GM19372 (cell line): Measurements from ENCODE around the gene CCDC74A.
"Not testable (repeated sequence)": the region's sequence is repeated elsewhere in the genome, so short reads cannot be mapped to it uniquely, and the experiment has no call there.

ENCODE experiments used
- ATAC-seq: cut with Tn5 transposase; IDR thresholded peaks from one replicate; pipeline ENCODE4 v1.9.1; 2021; ENCODE audit warnings: mild to moderate bottlenecking, low read depth, moderate library complexity; ENCODE audit not compliant: unreplicated experiment

Gene CCDC74A

GRCh38 chr2:131527131-131528001, at the start of gene CCDC74A:
Gene CCDC74A (plus strand): TSS chr2:131527888. CDS start chr2:131527971, 83 bp downstream.
- ATAC-seq, result peak; percentile 81

- ATAC-seq, result not testable (repeated sequence)
Measured at GRCh38 chr2:131478074-131478849, 49.4 kb upstream of the CCDC74A start.

- not testable (repeated sequence) for ATAC-seq
Measured at GRCh38 chr2:131478850-131479461, 48.7 kb upstream of the CCDC74A start.

- not testable (repeated sequence) for ATAC-seq
Measured at GRCh38 chr2:131480351-131480750, 47.3 kb upstream of the CCDC74A start.

GRCh38 chr2:131482506-131483155, 45.1 kb upstream of the CCDC74A start:
- ATAC-seq, result not testable (repeated sequence)

GRCh38 chr2:131483981-131484820, 43.5 kb upstream of the CCDC74A start:
- ATAC-seq, result not testable (repeated sequence)

GRCh38 chr2:131484906-131485460, 42.7 kb upstream of the CCDC74A start:
- ATAC-seq, result not testable (repeated sequence)

- ATAC-seq, result not testable (repeated sequence)
Measured at GRCh38 chr2:131486201-131486902, 41.3 kb upstream of the CCDC74A start.

- ATAC-seq, result no peak
Measured at GRCh38 chr2:131488306-131489205, 39.1 kb upstream of the CCDC74A start.

- not testable (repeated sequence) for ATAC-seq
Measured at GRCh38 chr2:131490616-131491468, 36.8 kb upstream of the CCDC74A start.

- ATAC-seq, result not testable (repeated sequence)
Measured at GRCh38 chr2:131491469-131491836, 36.2 kb upstream of the CCDC74A start.

GRCh38 chr2:131492015-131492417, 35.7 kb upstream of the CCDC74A start, which contains the start of gene MZT2A:
Gene MZT2A (minus strand): TSS chr2:131492397. CDS start chr2:131492376, 21 bp downstream.
- ATAC-seq, result peak; percentile 11

GRCh38 chr2:131492418-131493198, 35.1 kb upstream of the CCDC74A start:
- ATAC-seq, result peak; percentile 66

- ATAC-seq, result peak; percentile 20
Measured at GRCh38 chr2:131493199-131493968, 34.3 kb upstream of the CCDC74A start.

- ATAC-seq, result not testable (repeated sequence)
Measured at GRCh38 chr2:131495506-131495905, 32.2 kb upstream of the CCDC74A start.
